GM21526 (cell line): Measurements from ENCODE around the gene ISG15.

Experiments
- ATAC-seq: cut with Tn5 transposase; IDR thresholded peaks from one replicate; pipeline ENCODE4 v1.9.1; 2021; ENCODE audit warnings: moderate library complexity; ENCODE audit not compliant: unreplicated experiment, low FRiP score

ISG15 gene

GRCh38 chr1:1013105-1013921 is at the start of gene ISG15:
Gene ISG15, plus strand, starts transcription at chr1:1013497. Its CDS starts 77 bp downstream, at chr1:1013574.
- ATAC-seq = peak; percentile 60

- ATAC-seq = no peak
Observed at GRCh38 chr1:963746-964525, 49.4 kb upstream of the ISG15 start.

- ATAC-seq = no peak
Observed at GRCh38 chr1:964691-965525, 48.4 kb upstream of the ISG15 start.

GRCh38 chr1:965526-966134 is 47.7 kb upstream of the ISG15 start:
- no peak for ATAC-seq

GRCh38 chr1:966135-966703 is 47.1 kb upstream of the ISG15 start, which contains the start of gene PLEKHN1:
Gene PLEKHN1, plus strand, starts transcription at chr1:966482. Its CDS starts 50 bp downstream, at chr1:966532.
- ATAC-seq = peak; percentile 8

GRCh38 chr1:966704-967300 is 46.5 kb upstream of the ISG15 start:
- peak; percentile 45 for ATAC-seq

- ATAC-seq = no peak
Observed at GRCh38 chr1:967466-968343, 45.6 kb upstream of the ISG15 start.

- ATAC-seq = no peak
Observed at GRCh38 chr1:969260-969855, 43.9 kb upstream of the ISG15 start.

- ATAC-seq = no peak
Observed at GRCh38 chr1:970242-970972, 42.9 kb upstream of the ISG15 start.

- ATAC-seq = no peak
Observed at GRCh38 chr1:970973-971730, 42.1 kb upstream of the ISG15 start.

- no peak for ATAC-seq
Observed at GRCh38 chr1:971751-972506, 41.4 kb upstream of the ISG15 start.

- no peak for ATAC-seq
Observed at GRCh38 chr1:972726-973458, 40.4 kb upstream of the ISG15 start.

- no peak for ATAC-seq
Observed at GRCh38 chr1:973459-974292, 39.6 kb upstream of the ISG15 start.

- ATAC-seq = no peak
Observed at GRCh38 chr1:974293-974640, 39.0 kb upstream of the ISG15 start.
